Measurements from ENCODE around the gene GAS2L1. TPM values are rescaled to one million over a fixed set of nuclear protein-coding genes. Genes with fewer than 3 reads are reported as not detected.
"Not testable (repeated sequence)": the region's sequence is repeated elsewhere in the genome, so short reads cannot be mapped to it uniquely, and the experiment has no call there.

Gene GAS2L1
- total RNA-seq, 1 donor from 2014 or later: 1.5 TPM

DNA sequence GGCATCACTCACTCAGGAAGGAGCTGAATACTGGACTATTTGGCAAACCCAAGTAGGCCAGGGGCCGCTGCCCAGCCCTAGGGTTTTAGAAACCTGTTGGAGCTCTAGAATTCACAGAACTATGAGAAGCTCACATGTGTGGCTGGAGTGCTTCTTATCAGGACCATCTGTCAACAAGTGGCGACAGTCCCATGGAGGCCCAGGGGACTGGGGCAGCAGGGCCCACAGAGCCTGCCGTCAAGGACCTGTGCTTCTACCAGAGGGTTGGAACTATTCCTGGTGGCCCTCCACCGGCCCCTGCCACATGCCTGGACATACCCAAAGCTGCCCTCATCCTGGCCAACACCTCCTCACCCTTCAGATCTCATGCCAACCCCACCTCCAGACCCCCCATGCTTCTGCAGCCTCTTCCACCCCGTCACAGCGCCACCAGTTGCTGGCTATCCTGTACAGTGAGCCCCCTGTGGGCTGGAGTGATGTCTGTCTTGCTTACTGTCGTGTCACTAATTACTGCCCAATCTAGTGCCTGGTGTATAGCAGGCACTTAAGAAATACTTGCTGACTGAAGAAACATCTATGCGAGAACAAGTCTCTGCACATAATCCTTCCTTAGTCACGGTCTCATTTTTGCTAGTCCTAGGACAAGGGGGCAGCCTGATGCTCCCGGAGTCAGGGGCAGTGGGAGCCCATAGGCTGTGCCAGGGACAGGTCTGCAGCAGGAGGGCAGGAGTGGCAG is 36.3 kb downstream of the GAS2L1 start:
- intact Hi-C loops (cut with micrococcal nuclease): no loop called here
- Mint-ChIP-seq H3K4me1 (no peaks in the 10 kb centered on the region), H3K9me3 (no peaks in the 10 kb centered on the region), H3K27ac (no peak overlapping the region), H3K4me3 (no peak overlapping the region), H3K27me3 (no peaks in the 10 kb centered on the region), H3K36me3 (ENCODE audit: low read depth) (peaks cover 49% of the 10 kb centered on the region)
- DNase-seq: no peak

DNA sequence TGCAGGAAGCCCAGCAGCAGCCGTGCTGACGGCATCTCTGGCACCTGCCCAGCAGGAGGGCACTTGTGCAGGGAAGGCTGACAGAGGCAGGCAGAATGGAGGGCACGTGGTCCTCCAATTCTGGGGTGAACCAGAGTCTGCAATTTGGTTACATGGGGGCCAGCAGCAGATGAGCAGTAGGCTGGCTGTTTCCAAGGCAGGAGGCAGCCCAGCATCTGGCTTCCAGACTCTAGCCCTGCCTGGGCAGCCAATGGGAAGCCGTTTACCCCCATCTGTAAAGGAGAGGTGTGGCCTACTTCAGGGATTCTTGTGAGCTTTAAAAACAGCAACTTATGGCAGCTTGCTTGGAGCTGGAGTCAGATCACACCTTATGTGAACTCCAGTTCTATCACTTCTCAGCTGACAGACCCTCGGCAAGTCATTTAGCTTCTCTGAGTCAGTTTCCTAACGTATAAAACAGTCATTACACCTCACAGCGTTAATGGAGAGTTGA is 36.9 kb downstream of the GAS2L1 start:
- Mint-ChIP-seq H3K9me3 (no peaks in the 10 kb centered on the region), H3K4me3 (no peak overlapping the region), H3K27ac (no peak overlapping the region), H3K4me1 (no peaks in the 10 kb centered on the region), H3K36me3 (ENCODE audit: low read depth) (peaks cover 54% of the 10 kb centered on the region), H3K27me3 (no peaks in the 10 kb centered on the region)
- no peak for DNase-seq
- intact Hi-C loops (cut with micrococcal nuclease): no loop called here

DNA sequence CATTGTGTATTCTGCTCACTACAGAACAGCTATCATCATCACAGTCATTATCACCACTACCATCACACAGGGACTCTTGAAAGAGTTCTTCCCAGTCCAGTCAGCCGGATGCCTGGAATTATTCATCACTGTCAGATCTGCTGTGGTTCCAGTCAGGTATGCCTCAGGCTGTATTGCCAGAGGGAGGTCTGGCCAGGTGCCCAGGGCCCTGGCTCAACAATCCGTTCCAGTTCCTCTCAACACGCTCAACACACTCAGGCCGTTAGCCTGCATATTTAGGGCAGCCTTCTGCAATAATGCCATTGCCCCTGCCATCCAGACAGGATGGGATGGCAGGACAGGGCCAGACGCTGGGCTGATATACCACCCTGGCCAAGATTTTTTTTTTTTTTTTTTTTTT is 37.7 kb downstream of the GAS2L1 start:
- Mint-ChIP-seq H3K4me3 (no peak overlapping the region), H3K4me1 (no peaks in the 10 kb centered on the region), H3K9me3 (no peaks in the 10 kb centered on the region), H3K27ac (no peak overlapping the region), H3K36me3 (ENCODE audit: low read depth) (peaks cover 56% of the 10 kb centered on the region), H3K27me3 (no peaks in the 10 kb centered on the region)
- intact Hi-C loops (cut with micrococcal nuclease): no loop called here
- no peak for DNase-seq

DNA sequence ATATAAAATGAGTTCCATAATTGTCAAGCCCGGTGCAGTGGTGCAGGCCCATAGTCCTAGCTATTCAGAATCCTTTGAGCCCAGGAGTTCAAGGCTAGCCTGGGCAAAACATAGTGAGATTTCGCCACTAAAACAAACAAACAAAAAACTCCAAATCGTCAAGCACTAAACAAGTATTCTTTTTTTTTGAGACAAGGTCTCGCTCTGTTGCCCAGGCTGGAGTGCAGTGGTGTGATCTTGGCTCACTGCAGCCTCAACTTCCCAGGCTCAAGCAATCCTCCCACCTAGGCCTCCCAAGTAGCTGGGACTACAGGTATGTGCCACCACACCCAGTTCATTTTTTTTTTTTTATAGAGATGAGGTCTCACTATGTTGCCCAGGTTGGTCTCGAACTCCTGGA is 38.4 kb downstream of the GAS2L1 start:
- intact Hi-C loops (cut with micrococcal nuclease); H3K27me3 Mint-ChIP-seq; H3K4me1 Mint-ChIP-seq; H3K27ac Mint-ChIP-seq; H3K4me3 Mint-ChIP-seq; DNase-seq; H3K9me3 Mint-ChIP-seq: not testable (repeated sequence)
- peaks cover 54% of the 10 kb centered on the region for H3K36me3 Mint-ChIP-seq (ENCODE audit: low read depth)

DNA sequence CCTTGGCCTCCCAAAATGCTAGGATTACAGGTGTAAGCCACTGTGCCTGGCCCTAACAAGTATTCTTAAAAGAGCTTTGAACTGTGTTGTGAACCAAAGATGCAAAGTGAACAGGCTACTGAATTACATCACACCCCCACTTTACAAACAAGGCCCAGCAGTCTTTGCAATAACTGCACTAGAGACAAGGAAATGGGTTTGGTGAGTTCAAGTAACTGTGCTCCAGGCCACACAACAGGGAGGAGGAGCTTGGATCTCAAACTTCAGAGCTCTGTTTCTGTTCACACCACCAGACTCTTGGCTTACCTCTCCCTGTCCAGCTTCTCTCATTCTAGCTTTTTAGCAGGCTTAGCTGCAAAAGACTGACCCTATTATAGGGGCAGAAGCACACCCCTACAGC is 39.5 kb downstream of the GAS2L1 start:
- no peak for DNase-seq
- Mint-ChIP-seq H3K4me3 (no peak overlapping the region), H3K36me3 (ENCODE audit: low read depth) (peaks cover 56% of the 10 kb centered on the region), H3K27ac (no peak overlapping the region), H3K4me1 (no peaks in the 10 kb centered on the region), H3K27me3 (no peaks in the 10 kb centered on the region), H3K9me3 (no peaks in the 10 kb centered on the region)
- intact Hi-C loops (cut with micrococcal nuclease): no loop called here

DNA sequence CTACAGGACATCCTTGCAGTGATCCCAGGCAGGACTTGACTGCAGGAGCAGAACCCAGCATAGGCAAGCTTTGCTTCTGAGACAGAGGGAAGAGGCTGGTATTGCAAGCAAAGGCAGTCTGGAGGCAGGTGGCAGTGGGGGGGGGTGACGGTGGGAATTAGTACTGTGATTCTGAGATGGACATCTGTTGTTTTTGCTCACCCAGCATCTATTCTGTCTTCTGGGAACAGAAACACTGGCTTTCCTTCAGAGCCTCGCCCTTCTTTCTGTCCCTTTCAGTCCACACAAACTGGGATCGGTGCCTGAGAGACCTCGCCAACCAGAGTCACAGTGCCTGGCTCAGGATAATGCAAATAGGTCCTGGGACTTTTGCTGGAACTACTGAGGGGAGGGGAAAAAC is 40.2 kb downstream of the GAS2L1 start:
- H3K36me3 Mint-ChIP-seq (ENCODE audit: low read depth): peaks cover 59% of the 10 kb centered on the region

DNA sequence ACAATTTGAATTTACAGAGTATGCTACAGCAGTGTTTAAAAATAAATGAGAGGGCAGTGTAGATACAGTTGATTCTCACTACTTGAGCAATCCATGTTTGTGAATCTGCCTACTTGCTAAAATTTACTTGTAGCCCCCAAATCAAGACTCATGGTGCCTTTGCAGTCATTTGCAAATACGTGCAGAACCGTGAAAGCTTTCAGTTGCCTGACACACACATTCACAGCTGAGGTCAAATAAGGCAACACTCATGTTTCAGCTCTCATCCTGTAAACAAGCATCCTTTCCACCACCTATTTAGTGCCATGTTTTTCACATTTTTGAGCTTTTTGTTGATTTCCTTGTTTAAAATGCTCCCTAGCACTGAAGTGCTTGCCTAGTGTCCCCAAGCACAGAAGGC is 41.6 kb downstream of the GAS2L1 start:
- no peaks in the 10 kb centered on the region for H3K4me1 Mint-ChIP-seq
- no peaks in the 10 kb centered on the region for H3K27me3 Mint-ChIP-seq
- H3K27ac Mint-ChIP-seq: no peak overlapping the region
- intact Hi-C loops (cut with micrococcal nuclease): no loop called here
- H3K4me3 Mint-ChIP-seq: no peak overlapping the region
- DNase-seq: no peak
- H3K9me3 Mint-ChIP-seq: no peaks in the 10 kb centered on the region
- peaks cover 58% of the 10 kb centered on the region for H3K36me3 Mint-ChIP-seq (ENCODE audit: low read depth)

More for the DNA sequence above, 40.2 kb downstream of the GAS2L1 start:
- Mint-ChIP-seq H3K4me1 (no peaks in the 10 kb centered on the region), H3K27me3 (no peaks in the 10 kb centered on the region), H3K4me3 (no peak overlapping the region), H3K9me3 (no peaks in the 10 kb centered on the region), H3K27ac (no peak overlapping the region)
- intact Hi-C loops (cut with micrococcal nuclease): no loop called here
- no peak for DNase-seq

DNA sequence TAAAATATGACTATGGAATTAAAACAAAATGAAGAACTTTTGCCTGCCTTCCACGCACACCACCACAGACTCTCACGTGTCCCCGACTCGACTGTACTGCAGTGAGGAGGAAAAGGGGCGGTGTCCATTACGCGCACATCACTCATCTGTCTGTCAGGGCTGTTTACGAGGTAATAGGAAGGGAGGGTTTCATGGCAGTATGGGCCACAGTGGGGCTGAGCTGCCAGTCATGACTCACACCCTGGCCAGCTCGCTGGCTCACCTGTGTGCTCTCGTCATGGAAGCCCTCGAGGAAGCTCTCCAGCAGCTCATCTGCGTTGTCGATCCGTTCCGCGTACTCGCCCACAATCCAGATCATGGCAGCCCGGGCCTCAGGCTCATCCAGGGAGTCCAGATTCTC is 42.5 kb downstream of the GAS2L1 start:
- Mint-ChIP-seq H3K36me3 (ENCODE audit: low read depth) (peaks cover 58% of the 10 kb centered on the region), H3K27ac (no peak overlapping the region), H3K9me3 (no peaks in the 10 kb centered on the region), H3K27me3 (no peaks in the 10 kb centered on the region), H3K4me3 (no peak overlapping the region), H3K4me1 (no peaks in the 10 kb centered on the region)
- intact Hi-C loops (cut with micrococcal nuclease): no loop called here
- DNase-seq: no peak

DNA sequence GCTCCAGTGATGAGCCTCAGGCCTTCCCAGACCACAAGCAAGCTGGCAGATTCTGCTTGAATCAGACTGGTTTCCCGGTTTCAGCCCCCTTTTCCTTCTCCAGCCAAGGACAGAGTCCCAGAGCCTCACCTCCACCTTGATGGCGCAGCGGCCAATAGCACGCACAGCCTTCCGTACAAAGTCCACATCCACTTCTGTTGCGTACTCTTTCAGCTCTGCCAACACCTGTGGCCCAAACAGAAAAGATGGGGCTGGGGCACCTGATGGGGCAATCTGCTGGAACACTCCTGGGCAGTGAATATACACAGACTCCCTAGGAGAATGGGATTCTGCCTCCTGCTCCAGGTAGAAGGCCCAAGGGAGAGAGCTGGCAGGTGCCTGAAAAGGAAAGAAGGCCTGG is 44.6 kb downstream of the GAS2L1 start:
- intact Hi-C loops (cut with micrococcal nuclease): no loop called here

DNA sequence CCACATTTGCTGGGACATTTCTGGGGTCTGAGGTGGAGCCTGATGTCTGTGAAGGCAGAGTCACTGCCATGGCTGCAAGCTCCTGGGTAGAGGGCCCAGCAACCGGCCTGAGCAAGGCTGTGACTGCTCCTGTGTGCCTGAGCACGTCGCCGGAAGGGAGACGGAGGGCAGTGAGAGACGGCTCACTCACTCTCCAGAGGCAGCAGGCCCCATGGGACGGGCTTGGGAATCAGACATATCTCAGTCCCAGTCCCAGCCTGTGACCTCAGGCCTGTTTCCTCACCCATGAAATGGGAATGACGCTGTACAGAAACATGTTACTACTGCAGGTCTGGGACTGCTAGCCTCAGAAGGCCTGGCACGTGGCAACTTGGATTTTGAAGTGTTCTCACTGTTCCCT is 45.4 kb downstream of the GAS2L1 start:
- no peak overlapping the region for H3K27ac Mint-ChIP-seq
- no peaks in the 10 kb centered on the region for H3K9me3 Mint-ChIP-seq
- H3K4me1 Mint-ChIP-seq: no peaks in the 10 kb centered on the region
- no peaks in the 10 kb centered on the region for H3K27me3 Mint-ChIP-seq
- peaks cover 57% of the 10 kb centered on the region for H3K36me3 Mint-ChIP-seq (ENCODE audit: low read depth)
- intact Hi-C loops (cut with micrococcal nuclease): no loop called here
- DNase-seq: no peak
- no peak overlapping the region for H3K4me3 Mint-ChIP-seq

More for the DNA sequence above, 44.6 kb downstream of the GAS2L1 start:
- Mint-ChIP-seq H3K4me3 (no peak overlapping the region), H3K27ac (no peak overlapping the region), H3K9me3 (no peaks in the 10 kb centered on the region), H3K27me3 (no peaks in the 10 kb centered on the region), H3K4me1 (no peaks in the 10 kb centered on the region), H3K36me3 (ENCODE audit: low read depth) (peaks cover 62% of the 10 kb centered on the region)
- DNase-seq: no peak

DNA sequence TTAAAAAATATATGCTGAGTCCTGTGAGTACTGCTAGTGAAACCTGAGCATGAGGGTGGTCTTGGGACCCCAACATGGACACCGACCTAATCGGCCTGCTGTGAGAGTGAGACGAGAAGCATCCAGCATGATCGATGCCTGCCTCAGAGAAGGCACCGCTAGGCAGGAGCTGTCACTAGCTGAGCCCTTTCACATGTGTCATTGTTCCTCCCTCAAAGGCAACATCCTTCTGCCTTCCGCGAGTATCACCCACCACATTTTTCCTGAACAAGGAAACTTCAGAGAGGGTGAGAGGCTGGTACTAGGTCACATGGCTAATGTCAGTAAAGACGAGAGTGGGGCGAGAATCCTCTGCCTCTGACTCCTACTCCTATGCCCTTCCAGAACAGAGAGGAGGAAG is 46.3 kb downstream of the GAS2L1 start:
- Mint-ChIP-seq H3K27me3 (no peaks in the 10 kb centered on the region), H3K4me1 (no peaks in the 10 kb centered on the region), H3K27ac (no peak overlapping the region), H3K4me3 (no peak overlapping the region), H3K36me3 (ENCODE audit: low read depth) (peaks cover 49% of the 10 kb centered on the region), H3K9me3 (no peaks in the 10 kb centered on the region)
- no peak for DNase-seq
- intact Hi-C loops (cut with micrococcal nuclease): no loop called here

DNA sequence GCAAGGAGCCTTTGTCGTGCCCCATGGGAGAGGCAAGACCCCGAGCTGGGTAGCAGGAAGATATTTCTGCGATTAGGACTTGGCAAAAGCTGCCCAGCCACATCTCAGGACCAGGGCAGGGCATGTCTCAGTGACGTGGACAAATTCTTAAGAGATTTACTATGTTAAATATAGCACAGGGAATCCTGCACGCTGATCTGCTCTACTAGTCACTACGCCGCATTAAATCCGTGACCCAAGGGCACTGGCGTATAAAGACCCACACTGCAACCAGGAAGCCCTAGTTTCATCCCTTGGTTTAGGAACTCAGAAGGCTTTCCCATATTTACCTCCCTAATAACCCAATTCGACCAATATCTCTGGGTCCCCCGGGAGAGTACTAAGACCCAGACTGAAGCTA is 46.8 kb downstream of the GAS2L1 start:
- Mint-ChIP-seq H3K9me3 (no peaks in the 10 kb centered on the region), H3K36me3 (ENCODE audit: low read depth) (peaks cover 48% of the 10 kb centered on the region), H3K4me1 (no peaks in the 10 kb centered on the region), H3K27me3 (no peaks in the 10 kb centered on the region), H3K27ac (no peak overlapping the region), H3K4me3 (no peak overlapping the region)
- no peak for DNase-seq
- intact Hi-C loops (cut with micrococcal nuclease): no loop called here

DNA sequence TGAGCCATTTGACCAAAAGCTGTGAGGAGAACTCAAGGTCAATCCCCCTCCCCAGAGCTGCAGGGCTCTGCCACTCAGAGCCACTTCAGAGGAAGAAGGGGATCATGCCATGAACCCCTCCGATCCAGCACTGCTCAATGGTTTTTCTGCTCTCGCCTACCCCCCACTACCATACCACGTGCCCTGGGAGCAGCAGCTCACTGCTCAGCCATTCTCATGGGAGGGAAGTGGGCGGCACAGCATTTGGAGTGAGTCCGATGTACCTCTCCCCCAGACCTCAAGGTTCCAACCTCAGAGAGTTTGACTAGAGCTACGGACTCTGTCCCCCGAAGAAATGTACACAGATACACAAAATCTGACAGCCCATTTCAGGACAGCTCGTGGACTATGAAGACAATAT is 47.4 kb downstream of the GAS2L1 start:
- no peak overlapping the region for H3K4me3 Mint-ChIP-seq
- no peak overlapping the region for H3K27ac Mint-ChIP-seq
- no peaks in the 10 kb centered on the region for H3K9me3 Mint-ChIP-seq
- no peak for DNase-seq
- H3K36me3 Mint-ChIP-seq (ENCODE audit: low read depth): peaks cover 46% of the 10 kb centered on the region
- H3K27me3 Mint-ChIP-seq: no peaks in the 10 kb centered on the region
- intact Hi-C loops (cut with micrococcal nuclease): no loop called here
- no peaks in the 10 kb centered on the region for H3K4me1 Mint-ChIP-seq

DNA sequence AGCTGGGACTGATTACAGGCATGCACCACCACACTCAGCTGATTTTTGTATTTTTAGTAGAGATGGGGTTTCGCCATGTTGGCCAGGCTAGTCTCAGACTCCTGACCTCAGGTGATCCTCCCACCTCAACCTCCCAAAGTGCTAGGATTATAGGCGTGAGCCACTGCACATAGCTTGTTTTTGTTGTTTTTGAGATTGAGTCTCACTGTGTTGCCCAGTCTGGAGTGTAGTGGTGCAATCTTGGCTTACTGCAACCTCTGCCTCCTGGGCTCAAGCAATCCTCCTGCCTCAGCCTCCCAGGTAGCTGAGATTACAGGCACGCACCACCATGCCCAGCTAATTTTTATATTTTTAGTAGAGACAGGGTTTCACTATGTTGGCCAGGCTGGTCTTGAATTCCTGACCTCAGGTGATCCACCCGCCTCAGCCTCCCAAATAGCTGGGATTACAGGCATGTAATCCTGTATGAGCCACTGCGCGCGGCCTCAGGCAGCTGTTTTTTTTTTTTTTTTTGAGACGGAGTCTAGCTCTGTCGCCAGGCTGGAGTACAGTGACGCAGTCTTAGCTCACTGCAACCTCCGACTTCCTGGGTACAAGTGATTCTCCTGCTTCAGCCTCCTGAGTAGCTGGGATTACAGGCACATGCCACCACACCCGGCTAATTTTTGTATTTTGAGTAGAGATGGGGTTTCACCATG is 50.9 kb downstream of the GAS2L1 start:
- H3K4me1 Mint-ChIP-seq; H3K27me3 Mint-ChIP-seq; H3K27ac Mint-ChIP-seq; H3K9me3 Mint-ChIP-seq; DNase-seq; H3K4me3 Mint-ChIP-seq; intact Hi-C loops (cut with micrococcal nuclease): not testable (repeated sequence)
- H3K36me3 Mint-ChIP-seq (ENCODE audit: low read depth): peaks cover 43% of the 10 kb centered on the region
